ENCODE data around the gene DISC1. TPM values are rescaled to one million over a fixed set of nuclear protein-coding genes. Genes with fewer than 3 reads are reported as not detected.

Gene DISC1
- total RNA-seq, 4 donors from 2014 or later: 3.3 to 11.4 (median 4.2) TPM

- Histone ChIP-seq H3K36me3 (no peaks in the 10 kb centered on the region), H3K4me1 (peaks cover 15 to 52% (median 17%) of the 10 kb centered on the region in 3 donors), H3K27ac (peak overlapping the region; percentile 20 to 61 (median 40)), H3K9me3 (no peaks in the 10 kb centered on the region), H3K27me3 (no peaks in the 10 kb centered on the region), H3K4me3 (no peak overlapping the region)
- intact Hi-C loops (cut with DNase I): no loop called here
- WGBS, 2 donors: 7 to 20% methylated on average over 2 of the region's 2 CpGs
- no peak for TF ChIP-seq POLR2A (IDR thresholded peaks at IDR 0.05)
- no peak for TF ChIP-seq CTCF (IDR thresholded peaks at IDR 0.05)
- DNase-seq: no peak
Measured at GRCh38 chr1:231867607-231868006, 241.0 kb downstream of the DISC1 start.

- TF ChIP-seq CTCF (IDR thresholded peaks at IDR 0.05): no peak
- TF ChIP-seq POLR2A (IDR thresholded peaks at IDR 0.05): no peak
- 49 to 83% methylated on average over 1 to 2 of the region's 2 CpGs for WGBS, 2 donors
Measured at GRCh38 chr1:231869364-231869763, 242.8 kb downstream of the DISC1 start.

GRCh38 chr1:231871471-231871870, 244.9 kb downstream of the DISC1 start:
- Histone ChIP-seq H3K36me3 (peaks cover 0 to 10% (median 3%) of the 10 kb centered on the region in 3 donors), H3K27me3 (no peaks in the 10 kb centered on the region), H3K4me1 (peaks cover 15 to 43% (median 15%) of the 10 kb centered on the region in 3 donors), H3K4me3 (no peak overlapping the region), H3K9me3 (peaks cover 0 to 9% (median 0%) of the 10 kb centered on the region in 3 donors), H3K27ac (no peak overlapping the region)
- DNase-seq: no peak
- WGBS, 2 donors: 87 to 92% methylated on average over 5 to 6 of the region's 6 CpGs
- intact Hi-C loops (cut with DNase I): no loop called here
- no peak for TF ChIP-seq POLR2A (IDR thresholded peaks at IDR 0.05)
- TF ChIP-seq CTCF (IDR thresholded peaks at IDR 0.05): no peak

More at GRCh38 chr1:231869364-231869763, 242.8 kb downstream of the DISC1 start:
- Histone ChIP-seq H3K9me3 (no peaks in the 10 kb centered on the region), H3K27me3 (no peaks in the 10 kb centered on the region), H3K4me3 (no peak overlapping the region), H3K36me3 (peaks cover 0 to 3% (median 0%) of the 10 kb centered on the region in 3 donors), H3K4me1 (peaks cover 15 to 54% (median 17%) of the 10 kb centered on the region in 3 donors), H3K27ac (no peak overlapping the region)
- intact Hi-C loops (cut with DNase I): no loop called here
- DNase-seq: no peak

GRCh38 chr1:231871878-231872277, 245.3 kb downstream of the DISC1 start:
- Histone ChIP-seq H3K9me3 (peaks cover 0 to 11% (median 0%) of the 10 kb centered on the region in 3 donors), H3K27ac (no peak overlapping the region), H3K36me3 (peaks cover 0 to 11% (median 3%) of the 10 kb centered on the region in 3 donors), H3K27me3 (no peaks in the 10 kb centered on the region), H3K4me3 (no peak overlapping the region), H3K4me1 (peaks cover 13 to 39% (median 14%) of the 10 kb centered on the region in 3 donors)
- WGBS, 2 donors: 69 to 81% methylated on average over 4 of the region's 5 CpGs
- DNase-seq: no peak
- TF ChIP-seq CTCF (IDR thresholded peaks at IDR 0.05) (no peak), POLR2A (IDR thresholded peaks at IDR 0.05) (no peak)
- intact Hi-C loops (cut with DNase I): no loop called here

GRCh38 chr1:231872461-231872910, 245.9 kb downstream of the DISC1 start:
- WGBS, 2 donors: 39 to 58% methylated on average over 1 of the region's 1 CpG

More at GRCh38 chr1:231872461-231872910, 245.9 kb downstream of the DISC1 start:
- Histone ChIP-seq H3K9me3 (peaks cover 0 to 11% (median 0%) of the 10 kb centered on the region in 3 donors), H3K27ac (no peak overlapping the region), H3K27me3 (no peaks in the 10 kb centered on the region), H3K4me3 (no peak overlapping the region), H3K4me1 (peaks cover 6 to 33% (median 8%) of the 10 kb centered on the region in 3 donors), H3K36me3 (peaks cover 0 to 11% (median 3%) of the 10 kb centered on the region in 3 donors)
- no peak for TF ChIP-seq CTCF (IDR thresholded peaks at IDR 0.05)
- TF ChIP-seq POLR2A (IDR thresholded peaks at IDR 0.05): no peak
- intact Hi-C loops (cut with DNase I): no loop called here
- DNase-seq: no peak
